PC-9 (cell line): ENCODE data around the gene NLGN1.

Experiments used
- EZH2 ChIP-seq: fragments of 200-600 bp; sonication (generic); IDR thresholded peaks from 2 replicates; pipeline ENCODE4 v1.8.0; 2017; ENCODE audit warnings: antibody characterized with exemption, low read depth
- TF ChIP-seq, protein P1 (sequence below): fragments of 200-600 bp; sonication (generic); conservative IDR thresholded peaks from 2 replicates; pipeline ENCODE4 v1.6.1; 2017; ENCODE audit warnings: mixed run types, antibody characterized with exemption, mild to moderate bottlenecking, moderate library complexity

DNA sequence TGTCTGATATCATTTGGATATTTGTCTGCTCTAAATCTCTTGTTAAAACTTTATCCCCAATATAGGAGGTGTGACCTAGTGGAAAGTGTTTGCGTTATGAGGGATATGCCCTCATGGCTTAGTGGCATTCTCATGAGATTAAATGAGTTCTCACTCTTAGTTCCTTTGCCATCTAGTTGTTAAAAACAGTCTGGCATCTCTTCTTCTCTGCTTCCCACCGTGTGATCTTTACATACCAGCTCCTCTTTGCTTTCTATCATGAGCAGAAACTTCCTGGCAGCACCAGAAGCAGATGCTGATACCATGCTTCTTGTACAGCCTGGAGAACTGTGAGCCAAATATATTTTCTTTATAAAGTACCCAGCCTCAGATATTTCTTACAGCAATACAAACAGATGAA lies 33.0 kb downstream of the NLGN1 start:
- TF ChIP-seq, protein P1, sequence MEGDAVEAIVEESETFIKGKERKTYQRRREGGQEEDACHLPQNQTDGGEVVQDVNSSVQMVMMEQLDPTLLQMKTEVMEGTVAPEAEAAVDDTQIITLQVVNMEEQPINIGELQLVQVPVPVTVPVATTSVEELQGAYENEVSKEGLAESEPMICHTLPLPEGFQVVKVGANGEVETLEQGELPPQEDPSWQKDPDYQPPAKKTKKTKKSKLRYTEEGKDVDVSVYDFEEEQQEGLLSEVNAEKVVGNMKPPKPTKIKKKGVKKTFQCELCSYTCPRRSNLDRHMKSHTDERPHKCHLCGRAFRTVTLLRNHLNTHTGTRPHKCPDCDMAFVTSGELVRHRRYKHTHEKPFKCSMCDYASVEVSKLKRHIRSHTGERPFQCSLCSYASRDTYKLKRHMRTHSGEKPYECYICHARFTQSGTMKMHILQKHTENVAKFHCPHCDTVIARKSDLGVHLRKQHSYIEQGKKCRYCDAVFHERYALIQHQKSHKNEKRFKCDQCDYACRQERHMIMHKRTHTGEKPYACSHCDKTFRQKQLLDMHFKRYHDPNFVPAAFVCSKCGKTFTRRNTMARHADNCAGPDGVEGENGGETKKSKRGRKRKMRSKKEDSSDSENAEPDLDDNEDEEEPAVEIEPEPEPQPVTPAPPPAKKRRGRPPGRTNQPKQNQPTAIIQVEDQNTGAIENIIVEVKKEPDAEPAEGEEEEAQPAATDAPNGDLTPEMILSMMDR = no peak
- no peak for TF ChIP-seq EZH2
